ENCODE measurements around the gene ESD. TPM values are rescaled to one million over a fixed set of nuclear protein-coding genes. Genes with fewer than 3 reads are reported as not detected.

Gene ESD
- total RNA-seq, 3 donors from 2014 or later, result 110 to 151 (median 118) TPM

GRCh38 chr13:46748300-46748699 lies 48.7 kb downstream of the ESD start:
- Histone ChIP-seq H3K4me3 (no peak overlapping the region), H3K27ac (no peak overlapping the region), H3K27me3 (no peaks in the 10 kb centered on the region), H3K4me1 (no peaks in the 10 kb centered on the region), H3K36me3 (no peaks in the 10 kb centered on the region), H3K9me3 (no peaks in the 10 kb centered on the region)
- DNase-seq (ENCODE audit: low spot score in 2 of 2), result no peak
- TF ChIP-seq POLR2A (IDR thresholded peaks at IDR 0.05) (no peak), POLR2AphosphoS5 (IDR thresholded peaks at IDR 0.05) (no peak), CTCF (IDR thresholded peaks at IDR 0.05) (no peak)
- intact Hi-C loops (cut with DNase I; ENCODE audit: low total_unique reads), result no loop called here

GRCh38 chr13:46747031-46747820 lies 49.7 kb downstream of the ESD start:
- Histone ChIP-seq H3K4me1 (no peaks in the 10 kb centered on the region), H3K4me3 (no peak overlapping the region), H3K9me3 (no peaks in the 10 kb centered on the region), H3K36me3 (peaks cover under 1% of the 10 kb centered on the region), H3K27ac (no peak overlapping the region), H3K27me3 (no peaks in the 10 kb centered on the region)
- TF ChIP-seq POLR2A (IDR thresholded peaks at IDR 0.05) (no peak), POLR2AphosphoS5 (IDR thresholded peaks at IDR 0.05) (no peak), CTCF (IDR thresholded peaks at IDR 0.05) (no peak)
- intact Hi-C loops (cut with DNase I; ENCODE audit: low total_unique reads), result no loop called here
- DNase-seq (ENCODE audit: low spot score in 2 of 2), result no peak

- H3K27ac ChIP-seq, result no peak overlapping the region
- intact Hi-C loops (cut with DNase I; ENCODE audit: low total_unique reads), result no loop called here
- TF ChIP-seq CTCF (IDR thresholded peaks at IDR 0.05), result no peak
- TF ChIP-seq POLR2AphosphoS5 (IDR thresholded peaks at IDR 0.05), result no peak
- no peak for TF ChIP-seq POLR2A (IDR thresholded peaks at IDR 0.05)
Measured at GRCh38 chr13:46745706-46746105, 51.3 kb downstream of the ESD start.

GRCh38 chr13:46745062-46745461 lies 51.9 kb downstream of the ESD start:
- H3K27ac ChIP-seq, result no peak overlapping the region
- H3K4me3 ChIP-seq, result no peak overlapping the region
- TF ChIP-seq POLR2A (IDR thresholded peaks at IDR 0.05), result no peak
- TF ChIP-seq CTCF (IDR thresholded peaks at IDR 0.05), result no peak
- TF ChIP-seq POLR2AphosphoS5 (IDR thresholded peaks at IDR 0.05), result no peak
- H3K9me3 ChIP-seq, result no peaks in the 10 kb centered on the region
- H3K36me3 ChIP-seq, result peaks cover 6% of the 10 kb centered on the region
- no peak for DNase-seq (ENCODE audit: low spot score in 2 of 2)
- no peaks in the 10 kb centered on the region for H3K27me3 ChIP-seq
- intact Hi-C loops (cut with DNase I; ENCODE audit: low total_unique reads), result no loop called here
- H3K4me1 ChIP-seq, result no peaks in the 10 kb centered on the region

More at GRCh38 chr13:46745706-46746105, 51.3 kb downstream of the ESD start:
- no peaks in the 10 kb centered on the region for H3K9me3 ChIP-seq
- peaks cover 6% of the 10 kb centered on the region for H3K36me3 ChIP-seq
- H3K27me3 ChIP-seq, result no peaks in the 10 kb centered on the region
- no peaks in the 10 kb centered on the region for H3K4me1 ChIP-seq
- H3K4me3 ChIP-seq, result no peak overlapping the region
- no peak for DNase-seq (ENCODE audit: low spot score in 2 of 2)

- H3K27ac ChIP-seq, result no peak overlapping the region
- H3K27me3 ChIP-seq, result no peaks in the 10 kb centered on the region
- no peak overlapping the region for H3K4me3 ChIP-seq
- no peaks in the 10 kb centered on the region for H3K9me3 ChIP-seq
- peaks cover 6% of the 10 kb centered on the region for H3K36me3 ChIP-seq
- H3K4me1 ChIP-seq, result no peaks in the 10 kb centered on the region
- DNase-seq (ENCODE audit: low spot score in 2 of 2), result no peak
- TF ChIP-seq CTCF (IDR thresholded peaks at IDR 0.05) (no peak), POLR2AphosphoS5 (IDR thresholded peaks at IDR 0.05) (no peak)
- intact Hi-C loops (cut with DNase I; ENCODE audit: low total_unique reads), result no loop called here
Measured at GRCh38 chr13:46743191-46743590, 53.8 kb downstream of the ESD start.
